ENCODE results near the gene ELOVL2.

DNA sequence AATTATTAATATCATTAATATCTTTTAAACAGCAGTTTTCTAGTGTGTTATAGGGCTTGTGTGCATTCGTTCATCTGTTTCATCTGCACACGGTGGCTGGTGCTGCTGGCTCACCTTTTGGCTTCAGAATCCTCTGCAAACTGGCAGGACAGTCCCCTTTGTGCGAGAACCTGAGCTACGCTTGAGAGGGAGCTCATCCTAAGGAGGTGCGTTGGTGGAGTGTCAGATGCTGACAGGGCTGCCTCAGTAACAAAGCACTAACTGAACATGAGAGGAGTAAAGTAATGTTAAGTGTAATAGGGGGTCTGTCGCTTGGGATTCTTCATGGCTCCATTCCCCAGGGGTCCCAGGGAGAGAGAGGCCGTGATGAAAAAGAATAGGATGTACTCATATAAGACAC is 22.4 kb downstream of the ELOVL2 start:
- TF ChIP-seq, protein P1, sequence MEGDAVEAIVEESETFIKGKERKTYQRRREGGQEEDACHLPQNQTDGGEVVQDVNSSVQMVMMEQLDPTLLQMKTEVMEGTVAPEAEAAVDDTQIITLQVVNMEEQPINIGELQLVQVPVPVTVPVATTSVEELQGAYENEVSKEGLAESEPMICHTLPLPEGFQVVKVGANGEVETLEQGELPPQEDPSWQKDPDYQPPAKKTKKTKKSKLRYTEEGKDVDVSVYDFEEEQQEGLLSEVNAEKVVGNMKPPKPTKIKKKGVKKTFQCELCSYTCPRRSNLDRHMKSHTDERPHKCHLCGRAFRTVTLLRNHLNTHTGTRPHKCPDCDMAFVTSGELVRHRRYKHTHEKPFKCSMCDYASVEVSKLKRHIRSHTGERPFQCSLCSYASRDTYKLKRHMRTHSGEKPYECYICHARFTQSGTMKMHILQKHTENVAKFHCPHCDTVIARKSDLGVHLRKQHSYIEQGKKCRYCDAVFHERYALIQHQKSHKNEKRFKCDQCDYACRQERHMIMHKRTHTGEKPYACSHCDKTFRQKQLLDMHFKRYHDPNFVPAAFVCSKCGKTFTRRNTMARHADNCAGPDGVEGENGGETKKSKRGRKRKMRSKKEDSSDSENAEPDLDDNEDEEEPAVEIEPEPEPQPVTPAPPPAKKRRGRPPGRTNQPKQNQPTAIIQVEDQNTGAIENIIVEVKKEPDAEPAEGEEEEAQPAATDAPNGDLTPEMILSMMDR (conservative IDR thresholded peaks at IDR 0.05): no peak
- TF ChIP-seq EZH2 (IDR thresholded peaks at IDR 0.05; ENCODE audit: low read depth): no peak
